ENCODE results near the gene PRDM16. TPM values are rescaled to one million over a fixed set of nuclear protein-coding genes. Genes with fewer than 3 reads are reported as not detected.
"Not testable (repeated sequence)": the region's sequence is repeated elsewhere in the genome, so short reads cannot be mapped to it uniquely, and the experiment has no call there.

The PRDM16 gene
- total and polyA plus RNA-seq, 3 donors from 2014 or later, result 2.1 to 5.6 (median 4.7) TPM

DNA sequence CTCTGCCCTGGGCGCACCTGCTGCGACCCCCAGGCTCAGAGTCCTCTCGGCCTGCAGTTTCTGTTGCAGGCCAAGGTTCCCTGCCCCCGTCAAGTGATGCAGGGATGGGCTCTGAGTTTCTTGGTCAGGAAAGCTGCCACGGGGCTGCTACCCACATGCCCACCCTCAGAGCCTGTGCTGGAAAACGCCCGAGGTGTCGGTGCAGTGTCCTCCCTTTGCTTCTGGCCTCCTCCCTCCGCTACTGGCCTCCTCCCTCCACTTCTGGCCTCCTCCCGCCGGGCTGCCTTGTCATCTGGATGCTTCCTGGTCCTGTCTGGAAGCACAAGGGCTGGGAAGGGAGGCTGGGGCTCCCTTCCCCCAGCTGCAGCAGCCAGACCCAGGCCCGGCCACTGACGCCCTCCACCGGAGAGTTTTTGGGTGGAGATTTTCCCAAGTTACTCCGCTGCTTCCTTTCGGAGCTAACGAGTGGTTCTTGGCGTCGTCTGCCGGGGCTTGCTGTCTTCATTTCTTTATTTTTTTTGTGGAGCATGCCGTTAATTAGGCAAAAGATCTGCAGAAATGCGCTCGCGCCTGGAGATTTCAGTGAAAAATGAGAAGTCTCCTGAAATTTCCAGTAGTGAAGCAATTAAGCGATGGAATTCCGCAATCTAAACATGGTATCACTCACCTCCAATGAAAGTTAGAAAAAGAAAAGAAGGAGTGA, 17.4 kb downstream of the PRDM16 start:
- no peaks in the 10 kb centered on the region for H3K4me1 ChIP-seq
- no peak overlapping the region for H3K27ac ChIP-seq
- no peaks in the 10 kb centered on the region for H3K36me3 ChIP-seq (ENCODE audit: low read depth, missing control alignments)
- no peak for DNase-seq
- no peaks in the 10 kb centered on the region for H3K9me3 ChIP-seq
- no peaks in the 10 kb centered on the region for H3K27me3 ChIP-seq
- H3K4me3 ChIP-seq, result no peak overlapping the region
- intact Hi-C loops (cut with DNase I; ENCODE audit: low total_unique reads), result no loop called here
- WGBS, 2 donors, result 81 to 85% methylated on average over 22 to 26 of the region's 26 CpGs
- no peak for TF ChIP-seq POLR2A (IDR thresholded peaks at IDR 0.05)
- TF ChIP-seq, protein P1, sequence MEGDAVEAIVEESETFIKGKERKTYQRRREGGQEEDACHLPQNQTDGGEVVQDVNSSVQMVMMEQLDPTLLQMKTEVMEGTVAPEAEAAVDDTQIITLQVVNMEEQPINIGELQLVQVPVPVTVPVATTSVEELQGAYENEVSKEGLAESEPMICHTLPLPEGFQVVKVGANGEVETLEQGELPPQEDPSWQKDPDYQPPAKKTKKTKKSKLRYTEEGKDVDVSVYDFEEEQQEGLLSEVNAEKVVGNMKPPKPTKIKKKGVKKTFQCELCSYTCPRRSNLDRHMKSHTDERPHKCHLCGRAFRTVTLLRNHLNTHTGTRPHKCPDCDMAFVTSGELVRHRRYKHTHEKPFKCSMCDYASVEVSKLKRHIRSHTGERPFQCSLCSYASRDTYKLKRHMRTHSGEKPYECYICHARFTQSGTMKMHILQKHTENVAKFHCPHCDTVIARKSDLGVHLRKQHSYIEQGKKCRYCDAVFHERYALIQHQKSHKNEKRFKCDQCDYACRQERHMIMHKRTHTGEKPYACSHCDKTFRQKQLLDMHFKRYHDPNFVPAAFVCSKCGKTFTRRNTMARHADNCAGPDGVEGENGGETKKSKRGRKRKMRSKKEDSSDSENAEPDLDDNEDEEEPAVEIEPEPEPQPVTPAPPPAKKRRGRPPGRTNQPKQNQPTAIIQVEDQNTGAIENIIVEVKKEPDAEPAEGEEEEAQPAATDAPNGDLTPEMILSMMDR (IDR thresholded peaks at IDR 0.05), result no peak

DNA sequence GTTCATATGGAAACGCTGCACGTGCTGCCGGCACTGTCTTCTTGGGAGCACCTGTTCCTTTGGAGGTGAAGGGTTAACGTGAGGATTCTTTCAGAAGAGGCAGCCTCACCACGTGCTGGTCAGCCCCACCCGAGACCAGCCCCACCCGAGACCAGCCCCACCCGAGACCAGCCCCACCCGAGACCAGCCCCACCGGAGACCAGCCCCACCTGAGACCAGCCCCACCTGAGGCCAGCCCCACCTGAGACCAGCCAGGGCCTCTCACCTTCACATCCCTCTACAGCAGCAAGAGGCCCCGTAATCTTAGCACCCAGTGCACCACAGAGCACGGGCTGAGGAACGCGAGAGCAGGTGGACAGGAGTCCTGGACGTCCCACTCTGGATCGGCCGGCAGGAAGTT, 18.0 kb downstream of the PRDM16 start:
- H3K4me1 ChIP-seq, result no peaks in the 10 kb centered on the region
- H3K4me3 ChIP-seq, result no peak overlapping the region
- no peak for DNase-seq
- intact Hi-C loops (cut with DNase I; ENCODE audit: low total_unique reads), result no loop called here
- no peak overlapping the region for H3K27ac ChIP-seq
- 75 to 87% methylated on average over 15 to 16 of the region's 17 CpGs for WGBS, 2 donors
- no peaks in the 10 kb centered on the region for H3K27me3 ChIP-seq
- no peaks in the 10 kb centered on the region for H3K36me3 ChIP-seq (ENCODE audit: low read depth, missing control alignments)
- TF ChIP-seq, protein P1 (IDR thresholded peaks at IDR 0.05), result no peak
- no peak for TF ChIP-seq POLR2A (IDR thresholded peaks at IDR 0.05)
- no peaks in the 10 kb centered on the region for H3K9me3 ChIP-seq

DNA sequence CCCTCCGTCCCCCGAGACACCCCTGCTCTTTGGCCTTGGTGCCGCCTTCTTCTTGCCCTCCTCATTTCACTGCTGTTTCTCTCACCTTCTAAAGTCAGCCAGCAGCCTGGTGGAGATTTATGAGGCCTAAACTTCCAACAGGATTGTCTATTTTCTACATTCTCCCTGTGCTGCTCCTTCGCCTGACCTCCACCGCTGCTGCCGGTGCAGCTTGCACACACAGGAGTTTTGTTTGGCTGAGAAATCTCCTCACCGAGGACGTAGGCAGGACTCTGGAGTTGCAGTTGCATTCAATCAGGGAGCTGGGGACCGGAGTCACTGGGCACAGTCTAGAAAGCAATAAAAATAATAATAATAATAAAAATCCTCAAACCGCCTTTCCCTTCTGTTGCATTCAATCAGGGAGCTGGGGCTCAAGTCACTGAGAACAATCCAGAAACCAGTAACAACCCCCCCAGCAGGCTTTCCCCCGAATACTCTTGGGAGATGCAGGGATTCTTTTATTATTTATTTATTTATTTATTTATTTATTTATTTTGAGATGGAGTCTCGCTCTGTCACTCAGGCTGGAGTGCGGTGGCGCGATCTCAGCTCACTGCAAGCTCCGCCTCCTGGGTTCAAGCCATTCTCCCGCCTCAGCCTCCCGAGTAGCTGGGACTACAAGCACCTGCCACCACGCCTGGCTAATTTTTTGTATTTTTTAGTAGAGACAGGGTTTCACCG, 19.1 kb downstream of the PRDM16 start:
- H3K4me3 ChIP-seq; H3K27ac ChIP-seq; H3K4me1 ChIP-seq; H3K36me3 ChIP-seq (ENCODE audit: low read depth, missing control alignments); DNase-seq; intact Hi-C loops (cut with DNase I; ENCODE audit: low total_unique reads); H3K9me3 ChIP-seq; H3K27me3 ChIP-seq: not testable (repeated sequence)
- 69 to 78% methylated on average over 20 of the region's 20 CpGs for WGBS, 2 donors

DNA sequence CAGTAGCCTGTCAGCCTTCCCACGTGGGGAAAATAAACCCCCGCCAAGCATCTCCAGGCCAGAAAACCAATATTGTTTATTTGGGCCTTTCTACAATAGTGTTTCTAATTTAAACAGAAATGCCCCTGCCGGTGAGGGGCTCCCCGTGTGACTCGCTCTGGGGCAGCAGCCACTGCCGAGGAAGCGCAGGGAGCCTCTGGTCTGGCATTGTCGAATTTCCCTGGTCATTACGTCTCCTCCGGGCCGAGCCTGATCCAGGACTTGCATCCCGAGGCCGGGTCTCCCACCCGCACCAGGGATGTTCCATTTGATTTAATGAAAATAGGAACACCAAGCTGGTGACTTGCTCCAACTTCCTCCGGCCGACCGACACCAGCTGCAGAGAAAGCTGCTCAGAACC, 20.5 kb downstream of the PRDM16 start:
- H3K4me1 ChIP-seq, result no peaks in the 10 kb centered on the region
- H3K9me3 ChIP-seq, result no peaks in the 10 kb centered on the region
- H3K4me3 ChIP-seq, result no peak overlapping the region
- 91 to 92% methylated on average over 17 of the region's 17 CpGs for WGBS, 2 donors
- intact Hi-C loops (cut with DNase I; ENCODE audit: low total_unique reads), result no loop called here
- no peaks in the 10 kb centered on the region for H3K27me3 ChIP-seq
- TF ChIP-seq, protein P1 (IDR thresholded peaks at IDR 0.05), result no peak
- no peak for TF ChIP-seq POLR2A (IDR thresholded peaks at IDR 0.05)
- no peak overlapping the region for H3K27ac ChIP-seq
- DNase-seq, result no peak
- H3K36me3 ChIP-seq (ENCODE audit: low read depth, missing control alignments), result no peaks in the 10 kb centered on the region

DNA sequence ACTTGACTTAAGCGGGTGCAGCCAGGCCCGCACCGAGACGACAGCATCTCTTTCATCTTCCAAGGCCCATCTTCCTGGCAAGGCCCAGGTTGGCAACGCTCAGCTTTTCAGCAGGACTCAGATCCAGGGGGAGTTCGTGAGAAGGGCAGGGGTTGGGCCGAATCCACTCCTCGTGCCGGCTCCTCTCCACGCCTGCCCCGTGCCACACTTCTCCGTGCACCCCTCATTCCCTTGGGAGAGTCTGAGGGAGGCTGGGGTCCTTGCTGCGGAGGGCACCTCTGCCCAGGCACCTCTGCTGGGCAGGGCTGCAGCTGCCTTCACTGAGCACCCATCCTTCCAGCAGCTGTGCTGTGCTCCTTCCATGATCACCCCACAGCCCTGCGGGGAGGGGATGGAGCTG, 22.3 kb downstream of the PRDM16 start:
- intact Hi-C loops (cut with DNase I; ENCODE audit: low total_unique reads), result no loop called here
- no peaks in the 10 kb centered on the region for H3K9me3 ChIP-seq
- no peaks in the 10 kb centered on the region for H3K27me3 ChIP-seq
- no peak overlapping the region for H3K4me3 ChIP-seq
- H3K27ac ChIP-seq, result no peak overlapping the region
- no peaks in the 10 kb centered on the region for H3K4me1 ChIP-seq
- no peak for DNase-seq
- WGBS, 2 donors, result 94 to 98% methylated on average over 12 to 14 of the region's 14 CpGs
- no peaks in the 10 kb centered on the region for H3K36me3 ChIP-seq (ENCODE audit: low read depth, missing control alignments)
- TF ChIP-seq POLR2A (IDR thresholded peaks at IDR 0.05), result no peak
- TF ChIP-seq, protein P1 (IDR thresholded peaks at IDR 0.05), result no peak

Data from testis (tissue), 3 donors.